COLO829 (cell line): ENCODE measurements around the gene KSR2.

ENCODE experiments used
- DNase-seq: peaks from one replicate; pipeline ENCODE4 v3.0.0; 2012; ENCODE audit warnings: low spot score

Gene KSR2

DNA sequence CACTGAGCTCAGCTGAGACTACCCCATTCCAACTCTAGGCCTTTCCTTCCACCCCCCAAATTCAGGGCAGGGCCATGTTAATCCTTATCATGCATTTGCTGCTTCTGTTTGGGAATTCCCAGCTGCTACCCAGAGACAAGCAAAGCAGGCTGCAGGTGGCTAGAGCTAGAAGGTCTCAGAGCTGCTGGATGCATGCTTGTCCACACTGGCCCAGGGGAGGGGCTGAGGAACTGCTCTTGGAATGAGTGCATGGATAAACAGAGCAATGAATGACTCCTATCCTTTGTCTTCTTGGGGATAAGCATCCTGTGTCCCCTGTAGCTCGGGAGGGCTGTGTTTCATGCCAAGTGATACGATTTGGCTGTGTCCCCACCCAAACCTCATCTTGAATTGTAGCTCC lies 470.5 kb downstream of the KSR2 start:
- DNase-seq, result no peak

DNA sequence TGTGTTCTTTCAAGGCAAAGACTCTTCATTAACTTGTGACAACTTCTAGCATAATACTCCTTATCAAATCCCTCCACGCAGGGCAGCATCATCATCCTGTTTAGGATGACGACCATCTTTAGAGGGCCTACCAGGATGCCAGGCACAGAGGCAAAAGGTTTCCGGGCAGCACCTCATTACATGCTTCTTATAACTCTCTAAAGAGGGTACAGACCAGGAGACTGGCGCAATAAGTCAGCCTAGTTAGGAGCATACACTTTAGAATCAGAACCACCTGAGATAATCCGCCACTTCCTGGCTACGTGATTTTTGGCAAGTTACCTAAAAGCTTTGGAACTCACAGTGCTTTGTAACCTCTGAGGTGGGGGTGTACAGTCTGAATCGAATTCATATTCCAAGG lies 471.4 kb downstream of the KSR2 start:
- DNase-seq, result no peak

DNA sequence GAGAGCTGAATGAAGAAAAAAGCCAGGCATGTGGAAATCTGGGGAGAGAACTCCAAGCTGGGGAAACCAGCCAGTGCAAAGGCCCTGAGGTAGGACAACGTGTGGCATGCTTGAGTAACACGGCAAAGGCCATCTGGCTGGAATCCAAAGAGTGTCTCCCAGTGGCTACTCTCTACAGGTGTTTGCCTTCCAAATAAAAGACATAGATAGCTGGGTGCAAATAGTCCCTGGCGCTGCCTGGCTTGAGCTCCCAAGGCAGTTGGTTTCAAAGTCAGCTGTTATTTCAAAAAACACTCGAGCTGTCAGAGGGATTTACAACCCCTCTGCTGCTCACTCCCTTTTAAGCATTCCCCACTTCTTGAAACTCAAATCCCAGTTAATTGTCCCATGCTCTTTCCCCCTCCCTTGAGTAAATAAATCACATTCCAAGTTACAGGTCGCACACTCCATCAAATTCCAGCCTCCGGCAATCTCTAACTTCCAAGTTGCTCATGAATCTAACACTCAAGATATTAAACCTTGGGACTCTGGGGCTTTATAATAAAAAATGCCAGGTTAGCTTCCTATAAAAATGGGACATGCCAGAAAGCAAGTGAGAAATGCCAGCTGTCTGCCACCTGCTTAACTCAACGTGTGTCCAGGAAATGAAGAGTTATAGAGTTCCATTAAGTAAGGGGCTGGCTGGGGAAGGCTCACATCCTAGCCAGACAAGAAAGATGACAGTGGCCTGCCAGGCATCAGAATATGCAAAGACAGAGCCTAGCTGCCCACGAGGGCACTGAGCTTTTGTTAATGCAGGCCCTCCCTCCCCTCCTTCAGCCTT lies 473.7 kb downstream of the KSR2 start:
- DNase-seq, result no peak

DNA sequence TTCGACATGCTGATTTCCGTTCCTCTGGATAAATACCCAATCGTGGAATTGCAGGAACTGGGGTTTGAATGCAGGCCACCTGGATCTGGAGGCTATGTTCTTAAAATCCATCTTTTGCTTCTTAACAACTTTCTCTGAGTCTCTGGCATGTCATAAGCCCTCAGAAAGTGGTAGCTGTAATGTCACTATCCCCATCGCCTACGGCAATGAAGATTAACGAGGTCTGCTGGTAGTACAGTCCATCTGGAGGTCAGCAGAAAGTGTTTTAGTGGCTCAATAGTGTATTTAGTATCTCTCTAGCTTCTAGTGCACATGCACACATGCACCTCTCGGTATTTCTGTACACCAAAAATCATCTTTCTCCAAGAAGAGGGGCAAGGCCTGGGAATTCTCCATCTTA lies 477.1 kb downstream of the KSR2 start:
- DNase-seq, result no peak

DNA sequence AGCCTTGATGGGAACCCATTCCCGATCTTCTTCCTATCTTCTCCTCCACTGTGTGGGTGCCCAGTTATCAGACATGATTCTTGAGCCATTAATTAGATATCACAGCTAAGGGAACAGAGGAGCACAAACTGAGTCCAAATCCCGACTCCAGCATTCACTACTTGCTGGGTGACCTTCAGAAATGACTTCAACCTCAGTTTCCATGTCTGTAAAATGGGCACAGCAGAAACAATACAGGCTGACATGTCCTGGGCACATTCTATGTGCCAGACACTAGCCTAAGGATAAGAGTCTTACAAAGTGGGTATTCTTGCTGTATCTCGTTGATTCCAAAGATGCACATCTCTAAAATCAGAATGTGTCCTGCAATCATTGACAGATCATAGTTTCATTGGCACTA lies 478.7 kb downstream of the KSR2 start:
- no peak for DNase-seq

DNA sequence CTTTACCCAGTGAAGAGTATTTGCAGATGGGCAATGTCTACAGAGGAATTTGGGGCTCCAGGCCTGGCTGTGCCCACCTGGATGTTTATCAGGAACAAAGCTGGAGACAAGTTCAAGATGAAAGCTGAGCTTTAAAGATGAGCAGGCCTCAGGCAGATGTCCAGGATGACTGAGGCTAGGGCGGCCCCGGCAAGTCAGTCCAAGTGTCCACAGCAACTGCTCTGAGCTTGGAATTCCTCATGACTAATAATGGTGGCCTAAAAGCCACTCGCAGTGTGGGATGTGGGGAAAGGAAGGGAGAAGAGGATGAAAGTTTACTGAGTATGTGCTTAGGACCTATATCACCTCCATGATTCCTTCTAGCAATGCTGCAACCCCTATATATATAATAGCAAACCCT lies 479.1 kb downstream of the KSR2 start:
- no peak for DNase-seq

DNA sequence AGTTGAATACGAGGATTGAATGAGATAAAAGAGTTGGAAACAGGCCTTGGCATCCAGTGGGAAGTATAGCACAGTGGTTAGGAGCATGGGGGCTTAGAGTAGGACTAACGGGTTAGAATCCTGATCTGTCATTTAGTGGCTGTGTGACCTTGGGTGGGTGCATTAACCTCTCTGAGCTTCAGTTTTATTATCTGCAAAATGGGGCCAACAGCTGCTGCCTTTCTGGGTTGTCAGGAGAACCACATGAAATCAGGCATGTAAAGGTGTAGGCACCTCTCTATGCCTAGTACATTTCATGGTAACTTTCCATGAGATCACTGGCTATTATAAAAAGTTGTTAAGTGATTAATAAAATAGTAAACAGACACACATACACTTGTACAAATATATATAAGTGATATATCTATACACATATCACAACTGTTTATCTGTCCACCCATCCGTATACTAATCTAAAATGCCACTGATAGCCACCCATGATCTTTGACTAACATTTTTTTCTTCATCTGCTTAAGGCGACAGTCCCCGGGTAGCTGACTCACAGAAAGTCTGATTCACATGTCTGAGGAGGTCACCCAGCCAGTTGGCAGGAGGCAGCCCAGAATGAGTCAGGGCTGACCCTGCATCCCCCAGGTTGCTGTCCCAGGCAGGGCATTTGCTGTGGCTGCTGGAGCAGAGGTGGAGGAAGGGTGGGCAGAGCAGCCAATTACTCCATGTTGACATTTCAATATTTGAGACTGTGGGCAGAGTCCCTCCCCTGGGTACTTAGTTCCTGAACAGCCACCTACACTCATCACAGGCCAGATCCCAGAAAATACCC lies 481.7 kb downstream of the KSR2 start:
- no peak for DNase-seq

DNA sequence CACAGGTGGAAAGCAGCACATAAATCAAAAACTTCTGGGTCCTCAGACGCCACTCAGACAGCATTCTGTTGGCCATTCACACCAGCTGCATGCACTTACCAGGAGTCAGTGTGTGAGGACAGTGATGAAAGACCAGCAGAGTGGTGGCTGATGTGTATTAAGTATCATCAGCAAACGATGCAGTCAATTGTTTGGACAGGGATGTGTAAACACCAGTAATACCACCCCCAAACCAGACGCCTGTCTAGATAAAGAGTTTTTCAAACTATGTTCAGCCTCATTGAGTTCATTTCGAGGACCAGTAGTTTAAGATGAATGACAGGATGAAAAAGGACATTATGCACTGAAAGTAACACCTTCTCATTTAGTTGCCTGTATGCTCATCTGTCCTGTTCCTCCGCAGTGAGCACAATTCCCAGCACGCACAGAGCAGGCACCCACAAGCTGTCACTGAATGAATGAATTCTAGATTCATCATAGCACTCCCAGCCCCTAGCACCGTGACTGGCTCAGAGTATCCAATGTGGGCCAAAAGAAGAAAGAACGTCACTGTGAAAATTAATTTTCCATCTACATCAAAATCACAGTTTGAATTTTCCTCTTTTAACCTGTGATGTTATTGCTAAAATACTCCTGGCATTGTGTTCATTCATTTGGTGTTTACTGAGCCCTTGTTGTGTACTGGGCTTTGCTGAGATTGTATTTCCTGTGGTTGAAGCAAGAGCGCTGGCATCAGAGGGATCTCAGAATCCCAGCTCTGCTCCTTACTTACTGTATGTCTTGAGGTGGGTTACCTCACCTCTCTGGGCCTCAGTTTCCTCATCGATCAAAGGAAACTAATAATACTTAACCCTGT lies 482.6 kb downstream of the KSR2 start:
- DNase-seq, result no peak

DNA sequence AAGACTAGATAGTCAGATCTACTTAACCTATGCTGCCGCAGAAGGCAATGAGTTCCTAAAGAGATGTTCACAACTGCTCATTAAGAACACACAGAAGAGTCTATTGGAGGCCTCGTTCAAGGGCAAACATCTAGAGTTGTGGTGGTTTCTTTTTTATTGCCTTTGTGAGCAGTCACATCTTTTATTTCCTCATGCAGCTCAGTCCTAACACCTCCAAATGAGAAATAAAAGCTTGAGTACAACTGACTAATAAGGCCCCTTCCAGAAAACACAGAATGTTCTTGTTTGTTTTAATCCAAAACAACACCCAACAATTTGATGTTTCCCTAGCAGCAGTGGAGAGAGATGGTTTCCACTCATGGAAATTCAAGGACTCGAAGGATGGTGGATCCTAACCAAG lies 483.9 kb downstream of the KSR2 start:
- no peak for DNase-seq

DNA sequence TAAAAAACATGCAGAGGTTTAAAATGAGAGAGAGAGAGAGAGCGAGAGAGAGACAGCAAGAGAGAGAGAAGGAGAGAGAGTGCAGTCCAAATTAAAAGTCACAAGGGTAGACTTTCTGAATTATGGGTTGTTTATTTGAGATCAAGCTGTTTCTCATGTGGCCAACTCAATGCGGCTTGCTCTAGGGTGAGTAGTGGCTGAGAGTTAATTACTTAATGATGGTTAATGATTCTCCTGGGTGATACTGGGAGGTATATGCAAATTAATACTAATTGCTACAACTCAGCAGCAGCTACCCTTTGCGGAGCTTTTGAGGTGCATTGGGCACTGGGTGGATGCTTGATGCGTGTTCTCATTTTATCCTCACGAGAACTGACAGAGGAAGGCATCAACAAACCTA lies 485.3 kb downstream of the KSR2 start:
- DNase-seq, result no peak

DNA sequence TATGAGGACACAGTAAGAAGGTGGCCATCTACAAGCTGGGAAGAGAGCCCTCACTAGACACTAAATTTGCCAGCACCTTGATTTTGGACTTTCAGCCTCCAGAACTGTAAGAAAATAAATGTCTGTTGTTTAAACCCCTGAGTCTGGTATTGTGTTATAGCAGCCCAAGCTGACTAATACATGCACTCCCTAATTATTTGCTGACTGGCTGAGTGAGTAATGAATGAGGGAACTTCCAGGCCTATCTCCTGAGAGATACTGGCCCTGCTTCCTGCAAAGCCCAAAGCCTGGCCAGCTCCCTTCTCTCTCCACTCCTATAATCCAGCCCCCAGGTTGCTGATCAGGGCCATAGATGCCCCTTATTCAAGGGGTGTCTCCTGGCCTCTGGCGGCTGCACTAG lies 487.3 kb downstream of the KSR2 start:
- DNase-seq, result no peak

DNA sequence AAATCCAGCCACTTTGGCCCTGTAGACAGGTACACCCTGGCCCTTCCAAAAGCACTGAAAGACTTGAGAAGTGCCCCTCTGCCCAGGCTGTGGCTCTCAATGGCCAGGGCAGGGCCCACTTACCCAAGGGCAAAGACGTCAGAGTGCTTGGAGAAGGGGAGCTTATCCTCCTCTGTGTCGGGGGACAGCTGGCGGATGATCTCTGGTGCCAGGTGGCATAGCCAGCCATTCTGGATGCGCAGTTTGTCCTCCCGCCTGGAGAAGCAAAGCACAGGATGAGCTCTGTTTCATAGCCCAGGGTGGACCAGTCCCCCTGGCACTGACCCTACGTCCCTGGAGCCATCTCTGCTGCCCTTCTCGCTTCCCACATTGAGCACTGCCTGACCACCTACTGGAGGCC lies 492.4 kb downstream of the KSR2 start:
- DNase-seq, result no peak

DNA sequence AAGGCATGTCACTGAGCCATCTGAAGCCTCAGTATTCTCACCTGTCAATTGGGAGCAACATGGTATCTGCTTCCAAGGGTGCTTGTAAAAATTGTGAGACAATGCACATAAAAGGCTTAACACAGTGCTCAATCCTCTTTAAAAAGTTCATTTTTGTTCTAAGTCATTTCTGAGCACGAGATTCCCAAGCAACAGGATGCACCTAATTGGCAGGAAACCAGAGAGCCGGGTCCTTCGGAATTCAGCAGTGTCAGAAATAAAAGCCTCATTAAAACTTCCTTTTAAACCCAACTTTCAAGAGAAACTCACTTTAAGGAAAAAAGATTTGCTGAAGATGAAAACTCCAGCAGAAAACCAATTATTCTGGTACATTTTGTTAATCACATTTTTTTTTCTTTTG lies 494.9 kb downstream of the KSR2 start:
- DNase-seq, result no peak

DNA sequence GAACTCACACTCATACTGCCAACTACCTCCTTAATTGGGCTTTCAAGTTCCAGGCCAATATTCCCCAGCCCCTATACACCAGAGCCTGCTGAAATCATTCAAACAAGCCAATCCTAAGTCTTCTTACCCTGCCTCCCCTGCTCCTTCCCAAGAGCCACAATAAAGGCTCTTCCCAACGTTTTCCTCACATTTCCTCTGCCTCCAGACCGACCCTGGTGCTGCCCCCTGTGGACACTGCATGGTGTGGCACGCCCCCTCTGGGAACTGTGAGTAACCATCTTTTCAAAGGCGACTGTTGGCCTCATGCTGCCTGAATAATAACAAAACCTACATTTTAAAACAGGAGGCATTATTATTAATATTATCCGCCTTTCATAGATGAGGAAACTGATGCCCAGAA lies 495.8 kb downstream of the KSR2 start:
- DNase-seq, result no peak

DNA sequence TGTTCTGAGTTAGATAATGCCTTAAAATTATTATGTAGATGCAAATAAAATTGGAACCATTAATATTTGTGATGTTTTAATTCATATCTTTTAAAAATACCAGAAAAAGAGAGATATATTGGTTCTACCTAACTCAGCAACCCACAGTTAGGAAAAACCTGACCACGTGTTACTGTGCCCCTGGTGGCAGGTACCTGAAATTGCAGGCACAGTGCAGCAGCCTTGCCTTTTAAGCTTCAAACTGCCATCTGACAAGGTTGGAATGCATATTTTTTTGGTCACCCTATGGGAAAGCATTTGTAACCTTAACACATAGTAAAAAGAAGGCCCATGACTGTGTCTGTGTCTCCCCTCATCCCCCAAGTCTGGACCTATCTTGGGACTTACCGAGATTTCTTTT lies 498.0 kb downstream of the KSR2 start:
- DNase-seq, result no peak

DNA sequence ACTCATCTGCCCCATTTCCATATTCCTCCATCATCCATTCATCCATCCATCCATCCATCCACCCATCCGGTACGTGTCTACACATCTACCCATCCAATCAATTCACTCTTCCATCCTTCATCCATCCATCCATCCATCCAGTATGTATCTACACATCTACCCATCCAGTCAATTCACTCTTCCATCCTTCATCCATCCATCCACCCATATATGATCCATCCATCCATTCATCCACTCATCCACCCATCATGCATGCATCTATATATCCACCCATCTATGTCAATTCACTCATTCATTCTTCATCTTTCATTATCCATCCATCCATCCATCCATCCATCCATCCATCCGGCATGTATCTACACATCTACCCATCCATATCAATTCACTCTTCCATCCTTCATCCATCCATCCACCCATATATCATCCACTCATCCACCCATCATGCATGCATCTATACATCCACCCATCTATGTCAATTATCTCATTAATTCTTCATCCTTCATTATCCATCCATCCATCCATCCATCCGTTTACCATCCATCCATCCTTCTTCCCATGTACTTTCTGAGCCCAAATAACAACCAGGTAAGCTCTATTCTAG lies 498.8 kb downstream of the KSR2 start:
- DNase-seq, result no peak

DNA sequence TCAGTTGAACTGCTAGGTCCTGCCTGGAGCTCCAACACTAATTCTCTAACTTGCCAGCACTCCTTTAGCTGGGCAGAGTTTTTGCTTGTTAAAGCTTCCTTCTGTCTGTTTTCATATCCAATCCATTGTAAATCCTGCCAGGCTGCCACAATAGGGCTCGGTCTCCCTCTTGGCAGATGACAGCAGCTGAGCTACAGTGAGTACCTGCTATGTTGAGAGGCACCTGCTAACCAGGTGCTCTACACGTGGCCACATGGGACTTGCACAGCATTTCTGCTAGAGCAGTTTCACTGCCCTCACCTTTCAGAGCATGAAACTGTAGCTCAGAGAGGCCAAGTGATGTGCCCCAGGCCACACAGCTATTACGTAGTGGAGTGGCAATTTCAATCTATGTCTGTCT lies 500.8 kb downstream of the KSR2 start:
- no peak for DNase-seq

DNA sequence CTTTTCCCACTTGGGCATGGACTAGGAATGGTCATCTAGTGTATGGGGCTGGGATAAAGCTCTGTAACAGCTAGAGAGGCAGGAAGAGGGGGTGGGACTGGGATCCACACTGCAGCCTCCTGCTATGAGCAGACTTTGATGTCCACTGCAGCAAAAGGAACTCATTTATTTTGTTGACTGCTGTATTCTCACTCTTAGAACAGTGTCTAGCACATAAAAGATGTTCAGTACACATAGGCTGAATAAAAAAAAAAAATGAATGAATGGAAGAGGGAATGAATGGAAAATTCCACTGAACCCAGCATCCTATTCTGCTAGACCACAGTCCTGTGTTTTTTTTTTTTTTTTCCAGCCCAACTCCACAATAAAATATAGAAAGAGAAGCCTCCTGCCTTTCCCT lies 501.2 kb downstream of the KSR2 start:
- DNase-seq, result no peak

DNA sequence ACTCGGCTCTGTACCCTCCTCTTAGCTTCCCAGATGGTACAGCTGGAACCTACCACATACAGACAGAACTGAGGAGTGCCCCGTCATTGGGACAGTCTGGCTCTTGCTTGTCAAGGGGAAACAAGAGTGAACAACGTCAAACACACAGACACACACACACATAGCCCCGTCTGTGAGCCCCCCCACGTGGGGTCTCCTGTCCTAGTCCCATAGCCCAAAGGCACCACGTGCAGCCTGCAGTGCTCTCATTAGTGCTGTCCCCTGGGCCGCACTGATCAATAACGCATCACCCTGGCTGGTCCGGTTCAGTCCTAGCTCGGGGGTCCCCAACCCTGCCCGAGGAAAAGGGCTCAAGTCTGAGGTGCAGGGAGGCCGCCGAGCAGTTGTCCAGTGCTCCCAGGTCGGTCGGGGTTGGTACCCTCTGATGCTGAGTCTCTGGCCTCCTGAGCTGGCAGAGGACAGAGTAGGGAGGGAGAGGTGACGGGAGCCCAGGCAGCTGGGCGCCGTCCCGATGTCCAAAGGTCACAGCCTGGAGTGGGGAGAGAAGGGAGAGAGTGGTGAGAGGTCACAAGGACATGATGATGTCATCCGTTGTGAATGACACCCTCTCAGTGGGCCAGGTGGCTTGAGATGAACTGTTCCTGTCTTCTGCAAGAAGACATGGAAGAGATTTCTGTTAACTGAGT lies 502.0 kb downstream of the KSR2 start:
- no peak for DNase-seq

DNA sequence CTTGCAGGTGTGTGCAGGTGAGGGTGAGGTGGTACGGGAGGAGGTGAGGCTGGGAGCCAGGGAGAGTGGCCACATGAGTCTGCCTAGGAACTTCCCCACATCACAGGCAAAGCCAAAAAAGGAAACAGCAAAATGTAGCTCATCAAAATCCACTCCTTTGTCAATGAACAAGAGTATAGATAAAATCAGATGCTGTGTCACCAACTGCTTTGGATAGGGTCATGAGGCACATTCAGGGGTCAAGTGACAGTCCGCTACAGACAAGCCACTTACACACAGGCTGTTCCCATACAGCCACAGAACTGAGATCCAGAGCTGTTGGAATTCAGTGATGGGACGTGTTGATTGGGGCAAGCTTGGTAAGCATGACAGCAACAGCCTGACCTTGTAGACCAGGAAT lies 507.1 kb downstream of the KSR2 start:
- no peak for DNase-seq

DNA sequence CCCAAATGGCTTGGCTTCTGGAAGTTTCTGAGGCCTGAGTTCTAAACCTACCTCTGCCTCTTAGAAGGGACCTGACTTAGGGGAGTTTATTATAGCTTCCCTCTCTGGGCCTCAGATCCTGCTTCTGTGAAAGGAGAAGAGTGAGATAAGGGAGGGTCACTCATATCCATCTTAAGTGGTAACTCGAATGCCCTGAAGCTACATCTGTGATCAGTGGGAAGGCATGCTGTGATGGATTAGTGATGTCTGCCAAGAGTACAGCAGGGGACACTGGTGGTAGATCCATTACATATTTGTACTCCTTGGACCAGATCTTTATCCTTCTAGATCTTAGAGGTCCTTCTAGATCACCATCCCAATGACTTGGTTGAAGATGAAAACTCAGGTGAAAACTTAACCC lies 509.6 kb downstream of the KSR2 start:
- no peak for DNase-seq

DNA sequence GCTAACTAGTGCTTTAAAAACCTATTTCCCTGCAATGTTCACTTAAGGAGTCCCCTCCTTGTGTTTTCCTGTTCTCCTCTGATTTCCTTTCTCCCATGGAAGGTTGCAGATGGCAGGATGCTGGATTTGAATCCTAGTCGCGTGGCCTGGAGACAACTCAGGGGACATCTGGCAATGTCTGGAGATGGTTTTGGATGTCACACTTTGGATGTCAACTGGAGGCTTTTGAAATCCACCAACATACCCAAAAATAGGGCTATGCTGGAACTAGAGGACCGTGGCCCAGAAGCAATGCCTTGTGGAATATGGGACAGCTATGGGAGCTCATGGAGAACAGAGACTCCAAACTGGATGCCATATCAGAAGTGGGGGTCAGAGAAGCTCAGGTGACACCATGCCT lies 511.6 kb downstream of the KSR2 start:
- no peak for DNase-seq
